OCI-LY1 (cell line): ENCODE measurements around the gene EIPR1.

Experiments
- H2AFZ ChIP-seq: fragments of 200-600 bp; sonication (generic), shearing (Covaris generic); 2 replicates; pipeline ENCODE4 v1.6.0; 2014; ENCODE audit warnings: antibody characterized with exemption, mild to moderate bottlenecking, low read length
- H3F3A ChIP-seq: fragments of 200-600 bp; sonication (generic), shearing (Covaris generic); 2 replicates; pipeline ENCODE4 v1.6.0; 2014; ENCODE audit warnings: mild to moderate bottlenecking, antibody characterized with exemption, low read length, moderate library complexity; ENCODE audit not compliant: insufficient read depth
- H3K27ac ChIP-seq: fragments of 200-600 bp; sonication (generic); 2 replicates; pipeline ENCODE4 v1.5.1; 2014; ENCODE audit warnings: low read length, mixed run types, mild to moderate bottlenecking, low read depth; ENCODE audit not compliant: poor library complexity, severe bottlenecking
- H3K27me3 ChIP-seq: fragments of 200-600 bp; sonication (generic); 2 replicates; pipeline ENCODE4 v1.6.0; 2014; ENCODE audit warnings: antibody characterized with exemption, mild to moderate bottlenecking, low read length, moderate library complexity; ENCODE audit not compliant: insufficient read depth
- H3K36me3 ChIP-seq: fragments of 200-600 bp; sonication (generic); 2 replicates; pipeline ENCODE4 v1.6.1; 2014; ENCODE audit warnings: mild to moderate bottlenecking, antibody characterized with exemption, low read length, moderate library complexity, mixed read lengths; ENCODE audit not compliant: insufficient read depth
- H3K4me1 ChIP-seq: fragments of 200-600 bp; sonication (generic); 2 replicates; pipeline ENCODE4 v1.5.1; 2014; ENCODE audit warnings: mild to moderate bottlenecking, low read length, moderate library complexity; ENCODE audit not compliant: insufficient read depth, severe bottlenecking
- H3K4me2 ChIP-seq: fragments of 200-600 bp; sonication (generic), shearing (Covaris generic); 2 replicates; pipeline ENCODE4 v1.6.1; 2014; ENCODE audit warnings: low read length
- H3K4me3 ChIP-seq: fragments of 200-600 bp; sonication (generic); 2 replicates; pipeline ENCODE4 v1.5.1; 2014; ENCODE audit warnings: low read length, low read depth, mild to moderate bottlenecking, mixed read lengths; ENCODE audit not compliant: poor library complexity, severe bottlenecking
- H3K79me2 ChIP-seq: fragments of 200-600 bp; shearing (Covaris generic); 2 replicates; pipeline ENCODE4 v1.6.1; 2016; ENCODE audit warnings: mixed run types, low read length, mixed read lengths; ENCODE audit not compliant: insufficient read depth
- H3K9ac ChIP-seq: fragments of 200-600 bp; sonication (generic), shearing (Covaris generic); 2 replicates; pipeline ENCODE4 v1.6.1; 2014; ENCODE audit warnings: mild to moderate bottlenecking, low read length, mixed read lengths
- H3K9me2 ChIP-seq: fragments of 200-600 bp; sonication (generic), shearing (Covaris generic); 2 replicates; pipeline ENCODE4 v1.6.1; 2014; ENCODE audit warnings: low read depth, mild to moderate bottlenecking, low read length, mixed read lengths
- H3K9me3 ChIP-seq: fragments of 200-600 bp; shearing (Covaris generic); 2 replicates; pipeline ENCODE4 v1.6.1; 2014; ENCODE audit warnings: low read length, mixed read lengths
- H4K20me1 ChIP-seq: fragments of 200-600 bp; sonication (generic), shearing (Covaris generic); 2 replicates; pipeline ENCODE4 v1.6.0; 2016; ENCODE audit warnings: mild to moderate bottlenecking, low read length; ENCODE audit not compliant: insufficient read depth
- EZH2 ChIP-seq: fragments of 200-600 bp; sonication (generic), shearing (Covaris generic); IDR thresholded peaks from 2 replicates; pipeline ENCODE4 v1.8.0; 2017; ENCODE audit warnings: borderline replicate concordance, mixed run types, mild to moderate bottlenecking, antibody characterized with exemption, low read length, moderate library complexity, mixed read lengths
- TF ChIP-seq, protein P1 (sequence below): fragments of 200-600 bp; sonication (generic), shearing (Covaris generic); IDR thresholded peaks from 2 replicates; pipeline ENCODE4 v1.5.1; 2017; ENCODE audit warnings: mild to moderate bottlenecking, antibody characterized with exemption, low read length, moderate library complexity, mixed read lengths

The EIPR1 gene

DNA sequence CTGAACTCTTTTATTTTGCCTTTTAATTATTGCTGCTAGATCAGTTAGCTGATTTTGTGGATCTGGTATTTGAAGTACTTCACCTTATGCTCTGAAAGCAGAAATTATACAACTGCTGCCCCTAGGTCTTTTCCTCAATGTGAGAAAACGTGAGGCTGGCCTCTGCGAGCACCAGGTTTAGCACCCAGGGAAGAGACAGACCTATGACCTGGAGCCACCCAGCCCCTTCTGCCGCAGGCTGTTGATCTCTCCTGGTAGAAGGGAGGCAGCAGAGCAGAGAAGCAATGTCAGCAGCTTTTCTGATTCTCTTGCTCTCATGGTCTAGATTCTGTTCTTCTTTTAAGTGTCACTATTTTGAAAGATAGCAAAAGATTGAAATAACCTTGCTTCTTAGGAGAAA lies 21.8 kb upstream of the EIPR1 start:
- peaks cover 19% of the 10 kb centered on the region for H3K4me1 ChIP-seq
- H3K9me3 ChIP-seq: peaks cover 20% of the 10 kb centered on the region
- no peak overlapping the region for H3K4me2 ChIP-seq
- no peak overlapping the region for H3K9ac ChIP-seq
- H3K4me3 ChIP-seq: no peak overlapping the region
- no peaks in the 10 kb centered on the region for H3F3A ChIP-seq
- peaks cover 68% of the 10 kb centered on the region for H3K36me3 ChIP-seq
- no peak overlapping the region for H3K27ac ChIP-seq
- TF ChIP-seq EZH2: no peak
- TF ChIP-seq, protein P1, sequence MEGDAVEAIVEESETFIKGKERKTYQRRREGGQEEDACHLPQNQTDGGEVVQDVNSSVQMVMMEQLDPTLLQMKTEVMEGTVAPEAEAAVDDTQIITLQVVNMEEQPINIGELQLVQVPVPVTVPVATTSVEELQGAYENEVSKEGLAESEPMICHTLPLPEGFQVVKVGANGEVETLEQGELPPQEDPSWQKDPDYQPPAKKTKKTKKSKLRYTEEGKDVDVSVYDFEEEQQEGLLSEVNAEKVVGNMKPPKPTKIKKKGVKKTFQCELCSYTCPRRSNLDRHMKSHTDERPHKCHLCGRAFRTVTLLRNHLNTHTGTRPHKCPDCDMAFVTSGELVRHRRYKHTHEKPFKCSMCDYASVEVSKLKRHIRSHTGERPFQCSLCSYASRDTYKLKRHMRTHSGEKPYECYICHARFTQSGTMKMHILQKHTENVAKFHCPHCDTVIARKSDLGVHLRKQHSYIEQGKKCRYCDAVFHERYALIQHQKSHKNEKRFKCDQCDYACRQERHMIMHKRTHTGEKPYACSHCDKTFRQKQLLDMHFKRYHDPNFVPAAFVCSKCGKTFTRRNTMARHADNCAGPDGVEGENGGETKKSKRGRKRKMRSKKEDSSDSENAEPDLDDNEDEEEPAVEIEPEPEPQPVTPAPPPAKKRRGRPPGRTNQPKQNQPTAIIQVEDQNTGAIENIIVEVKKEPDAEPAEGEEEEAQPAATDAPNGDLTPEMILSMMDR: no peak
- no peaks in the 10 kb centered on the region for H3K27me3 ChIP-seq
- peaks cover 3% of the 10 kb centered on the region for H3K79me2 ChIP-seq
- no peaks in the 10 kb centered on the region for H4K20me1 ChIP-seq
- H3K9me2 ChIP-seq: no peaks in the 10 kb centered on the region
- no peak overlapping the region for H2AFZ ChIP-seq

DNA sequence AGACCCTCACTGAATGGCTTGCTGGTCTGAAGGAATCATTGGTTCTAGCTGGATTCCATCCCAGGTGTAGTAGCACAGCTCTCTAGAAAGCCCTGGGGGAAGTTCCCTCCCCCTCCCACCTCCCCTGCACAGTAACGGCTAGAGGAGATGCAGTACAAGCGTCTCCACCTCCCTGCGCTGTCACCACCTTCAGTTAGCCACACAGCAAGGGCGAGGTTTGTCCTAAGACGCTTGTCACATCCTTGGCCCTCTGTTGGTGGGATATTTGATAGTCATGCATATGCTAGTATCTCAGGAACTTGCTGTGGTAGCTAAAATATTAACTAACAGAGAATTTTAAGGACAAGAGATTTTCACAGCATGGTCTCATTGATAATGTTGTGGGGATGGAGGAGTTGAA lies 21.2 kb upstream of the EIPR1 start:
- H3K9me2 ChIP-seq: no peaks in the 10 kb centered on the region
- no peaks in the 10 kb centered on the region for H3F3A ChIP-seq
- peaks cover 68% of the 10 kb centered on the region for H3K36me3 ChIP-seq
- no peaks in the 10 kb centered on the region for H3K27me3 ChIP-seq
- H3K4me2 ChIP-seq: no peak overlapping the region
- no peak overlapping the region for H3K4me3 ChIP-seq
- H3K9me3 ChIP-seq: peaks cover 22% of the 10 kb centered on the region
- peaks cover 3% of the 10 kb centered on the region for H3K79me2 ChIP-seq
- no peaks in the 10 kb centered on the region for H4K20me1 ChIP-seq
- H3K27ac ChIP-seq: no peak overlapping the region
- H3K4me1 ChIP-seq: peaks cover 14% of the 10 kb centered on the region
- H3K9ac ChIP-seq: no peak overlapping the region
- no peak overlapping the region for H2AFZ ChIP-seq
- no peak for TF ChIP-seq EZH2
- TF ChIP-seq, protein P1: no peak

DNA sequence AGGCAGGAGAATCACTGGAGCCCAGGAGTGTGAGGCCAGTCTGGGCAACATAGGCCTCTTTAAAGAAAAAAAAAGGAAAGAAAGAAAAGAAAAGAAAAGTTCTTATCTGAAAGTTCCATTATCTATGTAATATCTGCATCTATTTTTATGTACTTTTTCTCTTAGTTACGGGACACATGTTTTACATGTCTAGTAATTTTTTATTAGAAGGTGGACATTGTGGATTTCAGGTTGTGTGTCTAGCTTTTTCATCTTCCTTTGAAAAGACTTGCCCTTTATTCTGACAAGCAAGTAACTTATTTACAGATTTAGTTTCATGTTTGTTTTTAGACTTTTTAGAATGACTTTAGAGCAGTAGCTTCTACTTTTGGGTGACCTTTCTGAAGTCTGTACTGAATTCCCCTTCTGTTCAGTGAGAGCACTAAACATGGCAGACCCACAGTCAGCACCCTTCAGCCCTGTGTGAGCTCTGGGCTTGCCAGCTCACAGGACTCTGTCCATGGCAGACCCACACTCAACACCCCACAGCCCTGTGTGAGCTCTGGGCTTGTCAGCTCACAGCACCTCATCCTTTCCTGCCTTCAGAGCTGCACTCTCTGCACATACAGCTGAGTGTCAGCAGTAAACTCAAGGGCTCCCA lies 19.4 kb upstream of the EIPR1 start:
- Histone ChIP-seq H3K9ac (no peak overlapping the region), H3K4me3 (no peak overlapping the region), H3F3A (no peaks in the 10 kb centered on the region), H3K27ac (no peak overlapping the region), H2AFZ (no peak overlapping the region), H3K4me1 (no peaks in the 10 kb centered on the region), H3K9me3 (peaks cover 24% of the 10 kb centered on the region), H3K27me3 (no peaks in the 10 kb centered on the region), H3K79me2 (peaks cover 3% of the 10 kb centered on the region), H3K36me3 (peaks cover 75% of the 10 kb centered on the region), H3K9me2 (no peaks in the 10 kb centered on the region), H3K4me2 (no peak overlapping the region), H4K20me1 (no peaks in the 10 kb centered on the region)
- no peak for TF ChIP-seq EZH2
- TF ChIP-seq, protein P1: no peak
